Stimulated activated CD4-positive, alpha-beta T cell treated with anti-CD3 and anti-CD28 coated beads, TNF-alpha, amount 100 ng/mL, for 48 hours (primary cell): ENCODE results near the gene JADE1.

ENCODE experiments used
- DNase-seq, 3 donors: peaks; one replicate each; pipeline ENCODE4 v3.0.0-alpha.2; 2020; ENCODE audit warnings: low read depth in 3 of 3

The JADE1 gene

DNA sequence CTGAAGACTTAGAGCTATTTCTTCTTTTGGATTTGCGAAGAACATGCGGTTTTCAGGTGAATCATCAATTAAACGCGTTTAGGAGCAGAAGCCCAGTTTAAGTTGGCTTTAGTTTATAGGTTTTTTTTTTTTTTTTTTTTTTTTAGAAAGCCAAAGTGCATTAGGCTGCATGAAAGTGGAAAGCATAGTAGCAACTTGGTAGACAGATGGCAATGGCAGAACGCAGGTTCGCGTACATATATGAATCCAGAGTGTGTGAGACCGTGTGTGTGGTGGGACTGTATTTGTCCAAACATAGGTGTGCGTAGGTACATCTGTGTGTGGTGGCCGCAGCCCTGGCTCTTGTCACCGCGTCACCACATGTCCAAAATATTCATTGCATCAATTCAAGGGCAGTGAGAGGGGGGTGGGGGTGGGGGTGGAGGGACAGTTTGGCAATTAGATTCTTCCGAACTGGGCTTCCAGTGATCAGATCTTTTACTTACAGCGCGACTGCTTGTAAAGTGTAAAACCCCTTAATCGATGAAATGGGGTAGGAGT, 901 bp downstream of the JADE1 start:
- DNase-seq = no peak

DNA sequence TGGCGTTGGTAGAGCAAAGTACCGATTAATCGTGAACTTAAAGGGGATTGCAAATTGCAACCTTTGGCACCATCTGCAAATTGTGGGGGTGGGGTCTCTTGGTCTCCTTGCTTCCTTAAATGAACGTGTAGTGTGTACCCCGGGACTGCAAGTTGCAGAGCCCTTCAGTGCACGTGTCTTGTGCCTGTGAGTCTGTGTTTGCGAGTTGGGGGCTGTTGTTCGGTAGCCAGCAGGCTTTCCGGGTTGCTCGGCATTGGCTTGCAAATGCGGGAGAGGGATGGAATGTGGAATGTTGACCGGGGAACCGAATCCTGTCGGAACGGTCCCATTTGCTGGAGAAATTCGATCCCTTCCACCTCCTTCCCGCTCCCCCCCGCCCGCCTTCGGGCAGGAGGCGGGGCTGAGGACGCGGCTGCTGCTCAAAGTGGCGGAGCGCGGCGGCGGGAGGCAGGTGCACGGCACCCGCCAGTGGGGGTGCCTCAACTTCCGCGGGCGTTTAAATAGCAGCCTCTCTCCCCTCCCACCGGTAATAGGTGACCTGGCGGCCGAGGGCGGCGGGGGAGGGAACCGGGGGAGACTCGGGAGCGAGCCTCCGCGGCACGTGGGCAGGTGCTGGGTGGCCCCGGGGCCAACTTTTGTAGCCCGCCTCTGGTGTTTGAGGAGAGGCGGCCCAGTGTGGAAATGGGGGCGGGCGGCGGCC, 1.5 kb downstream of the JADE1 start:
- peak; percentile 61 to 69 (median 69) for DNase-seq

DNA sequence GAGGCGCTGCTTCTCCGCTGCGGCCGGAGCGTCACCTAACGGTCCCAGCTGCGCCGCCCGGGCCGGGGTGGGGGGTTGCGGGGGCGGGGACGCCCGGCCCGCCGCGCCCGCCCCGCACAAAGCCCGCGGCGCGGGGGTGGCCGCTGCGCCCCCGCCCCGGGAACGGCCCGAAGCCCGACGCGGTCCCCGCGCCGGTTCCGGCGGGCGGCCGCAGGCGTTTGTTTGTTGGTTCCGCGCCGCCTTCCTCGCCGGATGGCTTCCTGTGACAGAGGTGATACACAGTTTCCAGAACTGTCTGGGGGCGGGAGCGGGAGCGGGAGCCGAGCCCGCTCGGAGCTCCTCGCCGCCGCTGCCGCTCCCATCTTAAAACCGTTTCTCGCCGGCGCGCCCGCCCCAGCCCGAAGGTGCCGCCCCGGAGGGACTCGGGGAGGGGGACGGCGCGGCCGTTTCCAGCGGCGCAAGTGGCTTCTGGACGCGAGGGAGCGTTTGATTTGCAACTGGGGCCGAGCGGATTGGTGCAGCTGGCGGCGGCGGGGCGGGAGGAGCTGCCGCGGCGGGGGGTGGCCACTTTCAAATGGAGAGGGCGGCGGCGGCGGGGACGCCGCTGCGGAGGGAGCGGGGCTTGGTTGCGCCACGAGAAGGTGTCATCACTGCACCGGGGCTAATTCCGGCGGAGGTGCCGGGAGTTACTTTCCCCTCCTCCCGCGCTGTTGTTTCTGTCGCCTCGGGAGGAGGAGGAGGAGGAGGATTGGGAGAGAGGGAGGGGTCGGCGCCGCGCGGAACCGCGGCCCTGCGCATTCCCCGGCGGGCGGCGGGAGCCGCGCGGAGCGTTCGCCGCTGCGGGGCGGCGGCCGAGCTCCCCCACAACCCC, 2.3 kb downstream of the JADE1 start:
- peak; percentile 72 to 82 (median 80) for DNase-seq

DNA sequence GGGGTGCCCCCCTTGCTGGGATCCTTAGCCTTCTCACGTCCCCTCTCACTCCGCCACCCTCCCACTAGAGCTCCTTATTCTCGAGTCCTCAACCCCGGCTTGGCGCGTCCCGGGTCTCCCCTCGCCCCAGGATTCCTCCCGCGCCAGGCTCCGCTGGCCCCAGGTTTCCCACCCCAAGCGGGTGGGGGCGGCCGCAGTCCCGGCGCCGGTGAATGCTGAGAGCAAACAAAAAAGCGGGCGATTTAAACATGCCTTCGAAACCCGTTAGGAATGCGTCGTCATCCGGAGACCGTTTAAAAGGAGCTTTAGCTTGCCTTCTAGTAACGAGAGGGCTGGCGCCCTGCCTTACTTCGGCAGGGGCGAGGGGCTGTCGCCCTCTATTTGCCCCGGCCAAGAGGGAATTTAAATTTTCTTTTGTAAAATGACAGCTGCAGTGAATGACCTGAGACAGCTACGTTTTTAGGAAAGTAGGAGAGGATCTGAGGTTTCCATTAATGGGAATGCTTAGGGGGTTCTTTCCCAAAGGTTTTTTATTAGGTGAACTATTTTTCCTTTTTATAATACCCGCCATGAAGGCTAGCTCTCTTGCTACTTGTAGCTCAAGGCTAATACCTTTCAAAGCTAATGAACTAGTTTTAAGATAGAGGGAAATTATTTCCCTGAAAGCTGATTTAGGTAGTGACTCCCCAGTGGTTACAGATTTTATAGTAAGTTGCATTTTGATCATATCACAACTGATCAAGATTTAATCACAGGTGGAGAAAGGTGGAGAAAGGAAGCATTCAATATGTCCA, 3.1 kb downstream of the JADE1 start:
- DNase-seq = peak in 1 of 3 donors; percentile 31

DNA sequence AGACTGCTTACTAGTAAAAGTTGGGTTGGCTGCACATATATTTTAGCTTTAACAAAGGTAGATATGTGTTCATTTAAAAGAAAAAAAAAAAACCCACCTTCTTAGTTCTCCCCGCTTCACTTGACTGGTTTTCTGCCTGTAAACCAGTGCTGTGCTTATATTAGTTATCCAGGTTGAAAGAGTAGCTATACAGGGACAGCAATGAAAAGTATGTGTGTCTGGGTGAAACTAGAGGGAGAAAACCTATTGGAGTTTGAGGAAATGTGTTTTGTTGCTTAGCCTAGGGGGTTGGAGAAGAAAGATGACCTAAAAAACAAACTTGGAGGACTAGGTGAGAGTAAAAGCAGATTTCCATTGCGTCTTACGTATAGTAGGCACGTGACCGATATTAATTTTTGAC, 4.5 kb downstream of the JADE1 start:
- no peak for DNase-seq

DNA sequence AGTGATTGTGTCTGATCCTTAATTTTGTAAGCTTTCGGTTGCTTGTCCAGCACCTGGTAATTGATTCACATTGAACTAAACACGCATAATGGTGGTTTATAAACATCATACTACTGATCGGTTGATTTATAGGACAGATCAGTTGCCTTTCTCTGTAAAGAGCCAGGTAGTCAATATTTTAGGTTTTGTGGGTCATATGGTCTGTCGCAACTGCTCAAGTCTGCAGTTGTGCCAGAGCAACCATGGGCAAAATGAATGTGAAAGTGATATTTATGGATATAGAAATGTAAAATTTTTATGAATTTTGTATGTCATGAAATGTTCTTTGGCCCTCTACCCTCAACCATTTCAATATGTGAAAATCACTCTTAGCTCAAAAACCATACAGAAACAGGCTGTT, 8.9 kb downstream of the JADE1 start:
- no peak for DNase-seq

DNA sequence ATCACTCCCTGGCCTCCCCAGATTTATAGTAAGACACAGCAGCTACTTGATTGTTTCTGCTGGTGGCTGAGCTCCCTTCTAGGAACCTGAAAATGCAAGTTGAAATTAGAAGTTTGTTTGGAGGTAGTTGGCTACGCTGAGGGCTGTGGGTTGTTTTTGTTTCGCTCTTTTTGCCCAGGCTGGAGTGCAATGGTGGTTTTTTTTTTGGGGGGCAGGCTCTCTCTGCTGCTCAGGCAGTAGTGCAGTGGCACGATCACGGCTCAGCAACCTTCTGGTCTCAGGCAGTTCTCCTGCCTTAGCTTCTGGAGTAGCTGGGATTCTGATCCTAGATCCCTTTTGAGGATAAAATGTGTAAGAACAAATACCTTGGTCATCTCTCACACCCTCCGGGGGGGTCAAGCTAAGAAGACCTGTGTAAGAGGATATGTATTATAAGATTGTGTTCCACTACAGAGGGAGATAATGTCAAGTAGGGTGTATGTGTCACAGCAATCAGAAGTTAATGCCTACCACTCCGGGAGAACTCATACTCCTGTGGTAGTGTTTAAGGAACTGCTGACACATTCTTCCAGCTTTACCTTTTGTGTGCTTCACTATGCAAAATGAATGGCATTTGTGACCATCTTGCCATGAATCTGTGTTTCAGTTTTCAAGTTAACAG, 9.7 kb downstream of the JADE1 start:
- DNase-seq = no peak

DNA sequence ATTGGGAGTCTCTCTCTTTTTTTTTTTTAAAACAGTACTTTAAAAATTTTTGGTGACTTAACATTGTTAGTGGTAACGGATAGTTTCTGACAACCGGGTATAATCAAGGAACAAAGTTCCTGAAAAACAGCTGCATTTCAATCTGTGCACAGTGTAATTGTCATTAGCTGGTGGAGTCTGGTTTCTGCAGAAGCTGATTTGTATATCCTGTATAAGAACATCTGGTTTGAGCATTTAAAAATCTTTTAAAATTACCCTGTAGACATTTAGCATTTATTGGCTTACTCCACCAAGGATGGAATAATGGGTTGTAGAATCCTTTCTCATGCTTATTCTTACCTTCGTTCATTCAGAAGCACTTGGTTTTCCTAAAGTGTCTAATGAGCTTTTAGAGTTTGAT, 11.2 kb downstream of the JADE1 start:
- no peak for DNase-seq

DNA sequence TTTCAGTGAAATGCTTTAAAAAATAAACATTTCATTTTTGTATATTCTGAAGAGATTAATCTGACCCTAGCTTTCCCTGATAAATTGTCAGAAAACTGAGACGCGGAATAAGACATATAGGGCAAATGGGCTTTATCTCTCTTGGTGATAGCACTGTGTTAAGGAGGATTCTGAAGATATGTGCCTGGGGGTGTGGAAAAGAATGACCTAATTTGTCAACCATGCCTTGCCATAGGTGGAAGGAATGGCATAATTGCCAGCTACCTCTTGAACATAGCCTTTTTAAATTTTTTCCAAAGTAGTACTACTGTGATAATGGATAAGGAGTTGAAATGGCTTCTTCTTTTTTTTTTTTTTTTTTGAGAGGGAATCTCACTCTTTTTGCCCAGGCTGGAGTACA, 11.7 kb downstream of the JADE1 start:
- DNase-seq = no peak

DNA sequence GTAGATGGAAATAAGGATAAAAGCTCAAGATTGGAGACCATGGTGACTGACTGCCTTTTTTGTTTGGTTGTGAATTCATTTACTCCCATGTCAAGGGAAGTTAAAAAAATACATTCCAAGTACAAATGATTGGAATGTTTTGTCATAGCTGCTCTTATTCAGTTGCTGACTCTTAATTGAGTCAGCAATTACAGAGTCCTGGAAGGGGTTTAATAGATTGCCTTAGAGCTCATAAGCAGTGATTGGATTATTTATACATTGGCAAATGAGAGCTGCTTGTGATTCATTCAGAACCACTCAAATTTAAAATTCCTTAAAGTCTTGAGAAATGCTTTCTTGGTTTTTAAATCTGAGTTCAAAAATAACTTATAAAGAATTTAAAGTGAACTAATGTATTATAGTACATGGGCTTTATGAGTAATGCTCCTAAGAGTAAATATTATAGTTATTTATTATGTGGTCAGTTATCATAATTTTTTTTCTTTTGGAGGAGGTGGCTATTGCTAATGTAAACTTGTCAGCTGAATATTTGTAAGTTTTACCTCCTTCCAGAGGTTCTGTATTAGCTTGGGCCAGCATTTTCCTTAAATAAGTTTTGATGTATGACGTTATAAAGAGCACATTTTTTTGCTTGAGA, 13.6 kb downstream of the JADE1 start:
- no peak for DNase-seq

DNA sequence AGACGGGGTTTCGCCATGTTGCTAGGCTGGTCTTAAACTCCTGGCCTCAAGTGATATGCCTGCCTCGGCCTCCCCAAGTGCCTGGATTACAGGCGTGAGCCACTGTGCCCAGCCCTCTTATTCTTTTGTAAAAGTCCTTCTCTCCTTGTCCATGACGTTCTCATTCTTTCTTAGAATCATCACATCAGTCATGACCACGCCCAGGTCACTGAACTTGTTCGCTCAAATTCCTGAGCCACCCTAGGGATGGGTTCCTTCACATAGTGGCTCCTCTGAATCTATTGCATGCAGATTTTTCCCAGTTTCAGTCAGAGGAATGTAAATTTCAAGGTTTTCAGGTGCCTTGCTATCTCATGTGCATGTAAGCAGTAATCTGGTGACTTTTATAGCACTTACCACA, 15.7 kb downstream of the JADE1 start:
- no peak for DNase-seq

DNA sequence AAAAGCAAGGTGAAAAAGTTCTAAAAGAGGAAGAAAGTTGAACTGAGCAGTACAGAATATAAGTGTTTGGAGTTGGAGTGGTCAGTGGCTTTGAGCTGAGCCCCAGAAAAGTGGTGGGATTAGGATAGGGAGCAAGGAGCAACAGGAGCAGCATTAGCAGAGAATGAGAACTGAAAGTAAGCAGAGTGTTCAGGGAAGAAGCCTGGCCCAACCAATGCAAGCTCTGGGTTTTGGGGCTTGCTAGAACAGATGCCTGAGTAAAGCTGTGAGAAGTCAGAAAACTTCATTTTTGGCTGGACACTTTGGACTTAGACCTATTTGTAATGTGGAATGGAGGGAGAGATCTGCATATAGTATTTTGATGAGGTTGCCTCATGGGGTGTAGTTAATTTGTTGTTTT, 17.8 kb downstream of the JADE1 start:
- no peak for DNase-seq

DNA sequence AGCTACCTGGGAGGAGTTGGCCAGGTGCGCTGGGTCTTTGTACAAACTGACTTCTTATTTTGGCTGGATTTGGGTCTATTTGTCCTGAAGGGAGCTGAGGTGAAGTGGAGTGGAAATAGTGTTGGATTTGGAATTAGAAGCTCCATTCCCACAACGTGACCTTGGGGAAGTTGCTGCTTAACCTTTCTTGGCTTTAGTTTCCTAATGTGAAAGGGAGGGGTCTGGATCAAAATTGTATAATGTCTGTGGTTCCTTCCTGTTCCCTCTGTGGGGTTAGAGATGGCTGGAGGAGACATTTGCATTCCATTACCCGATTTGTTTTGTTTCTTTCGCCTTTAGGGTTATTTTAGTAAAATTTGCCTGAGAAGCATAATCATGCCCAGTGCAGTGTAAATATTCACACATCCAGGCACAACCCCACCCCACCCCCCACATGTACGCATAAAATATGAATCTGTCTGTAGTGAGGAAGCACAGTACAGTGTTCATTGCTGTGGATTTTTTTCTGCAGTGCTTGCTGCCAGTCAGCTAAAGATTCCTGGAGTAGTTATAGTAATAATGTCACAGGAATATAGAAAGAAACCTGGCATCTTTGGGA, 21.5 kb downstream of the JADE1 start:
- no peak for DNase-seq

DNA sequence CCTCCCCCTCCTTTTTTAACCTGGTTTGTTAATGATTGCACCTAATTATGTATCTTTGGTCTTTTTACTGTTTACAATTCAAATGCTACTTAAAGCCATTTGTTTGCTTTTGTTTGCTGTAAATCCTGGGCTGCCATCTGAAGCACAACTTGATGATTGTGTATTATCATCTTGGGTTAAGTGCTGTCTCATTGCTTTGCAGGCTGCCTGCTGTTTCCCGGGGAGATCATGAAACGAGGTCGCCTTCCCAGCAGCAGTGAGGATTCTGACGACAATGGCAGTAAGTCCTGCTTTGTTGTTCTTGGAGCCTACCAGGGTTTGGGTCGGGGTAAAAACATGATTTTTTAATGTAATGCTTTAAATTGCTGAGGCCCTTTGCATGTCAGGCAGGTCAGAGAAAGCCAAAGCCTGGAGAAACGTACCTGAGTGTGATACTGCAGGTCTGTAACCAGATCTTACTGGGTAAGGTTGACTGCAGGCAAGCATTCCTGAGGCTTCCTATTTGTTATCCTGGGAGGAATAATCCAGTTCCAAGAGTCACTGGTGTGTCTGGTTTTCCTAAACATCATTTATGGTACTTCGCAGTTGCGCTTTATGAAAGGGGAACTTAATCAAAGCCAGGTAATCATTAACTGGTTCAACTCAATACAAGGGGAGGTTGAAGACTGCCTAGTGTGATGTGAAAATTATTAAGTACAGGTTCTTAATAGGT, 22.2 kb downstream of the JADE1 start:
- no peak for DNase-seq

DNA sequence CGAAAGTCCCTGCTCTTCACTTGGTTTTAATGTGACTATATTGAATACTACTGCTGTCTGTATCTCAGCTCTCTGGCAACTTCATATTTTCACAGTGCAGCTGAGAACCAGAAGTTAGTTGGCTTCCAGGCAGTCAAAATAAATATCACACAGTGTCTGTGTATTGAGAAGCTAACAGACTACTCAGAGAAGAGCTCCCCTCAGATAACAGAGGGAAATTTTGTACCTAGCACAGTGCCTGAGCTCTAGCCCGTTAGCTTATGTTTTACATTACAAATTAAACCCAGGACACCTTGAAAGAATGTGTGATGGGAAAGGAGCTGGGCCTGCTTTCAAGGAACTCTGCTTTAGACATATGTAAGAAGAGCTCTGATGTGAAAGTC, 22.7 kb downstream of the JADE1 start:
- no peak for DNase-seq

DNA sequence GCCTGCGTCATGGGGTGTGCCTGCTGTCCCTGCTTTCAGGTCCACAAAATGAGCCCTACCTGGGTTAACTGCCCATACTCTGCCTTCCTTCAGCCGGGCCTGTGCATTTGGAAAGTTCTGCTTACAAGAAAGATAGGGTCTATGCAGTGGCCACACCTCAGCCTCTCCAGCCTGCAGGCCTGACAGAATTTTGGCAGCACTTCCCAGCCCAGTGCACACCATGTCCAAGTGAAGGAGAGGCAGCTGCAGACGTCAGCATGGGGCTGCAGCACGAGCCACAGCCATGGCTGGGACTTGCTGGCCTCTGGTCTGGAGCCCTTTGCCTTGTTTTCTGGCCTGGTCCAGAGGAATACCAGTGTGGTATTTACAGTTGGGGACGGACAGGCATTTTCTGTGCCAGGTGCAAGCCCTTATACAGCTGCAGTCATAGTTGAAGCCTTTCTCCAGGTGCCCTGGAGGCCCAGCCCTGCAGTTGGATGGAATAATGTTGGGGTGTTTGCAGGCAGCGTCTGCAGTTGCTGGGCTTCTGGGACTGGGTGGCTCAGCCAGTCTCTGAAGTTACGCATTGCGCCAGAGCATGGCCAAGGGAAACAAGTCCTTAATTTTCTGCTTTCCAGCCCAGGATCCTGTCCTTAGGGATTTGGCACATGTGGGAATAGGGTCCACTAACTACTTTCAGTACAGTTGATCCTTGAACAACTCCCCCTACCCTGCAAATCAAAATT, 26.2 kb downstream of the JADE1 start:
- no peak for DNase-seq

DNA sequence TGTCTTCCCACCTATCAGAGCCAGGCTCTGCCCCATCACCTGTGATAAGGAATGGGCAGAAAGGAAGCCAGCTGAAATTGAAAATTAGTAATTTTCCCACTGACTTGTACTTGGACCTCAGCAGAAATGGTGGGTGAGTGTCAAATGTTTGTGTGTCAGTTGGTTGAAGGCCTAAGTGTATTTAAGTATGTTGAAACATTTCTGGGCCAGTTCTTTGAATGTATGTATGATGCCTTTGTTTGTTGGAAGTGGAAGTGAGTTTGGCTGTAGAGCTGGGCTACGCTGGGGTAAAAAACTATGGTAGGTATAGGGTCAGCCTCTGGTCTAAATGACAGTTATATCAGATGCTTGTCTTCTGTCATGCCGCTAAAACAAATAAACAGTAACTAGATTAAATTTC, 27.7 kb downstream of the JADE1 start:
- no peak for DNase-seq

DNA sequence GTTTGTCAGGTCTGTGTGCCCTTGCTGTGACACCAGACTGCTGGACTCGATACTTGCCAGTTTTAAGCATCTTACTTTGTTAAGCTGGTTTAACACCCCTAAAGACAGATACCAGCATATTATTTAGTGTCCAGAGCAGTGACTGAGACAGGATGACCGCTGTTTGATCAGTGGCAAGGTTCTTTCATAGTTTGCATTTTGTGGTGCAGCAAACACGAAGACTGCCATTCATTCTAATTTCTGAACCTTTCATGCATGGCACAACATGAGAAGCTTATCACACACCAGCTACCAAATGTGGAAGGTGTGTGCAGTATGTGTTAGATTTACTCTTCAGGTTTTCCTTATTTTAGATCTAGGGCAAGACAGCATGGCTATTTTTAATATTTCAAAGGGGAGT, 28.2 kb downstream of the JADE1 start:
- DNase-seq = no peak

DNA sequence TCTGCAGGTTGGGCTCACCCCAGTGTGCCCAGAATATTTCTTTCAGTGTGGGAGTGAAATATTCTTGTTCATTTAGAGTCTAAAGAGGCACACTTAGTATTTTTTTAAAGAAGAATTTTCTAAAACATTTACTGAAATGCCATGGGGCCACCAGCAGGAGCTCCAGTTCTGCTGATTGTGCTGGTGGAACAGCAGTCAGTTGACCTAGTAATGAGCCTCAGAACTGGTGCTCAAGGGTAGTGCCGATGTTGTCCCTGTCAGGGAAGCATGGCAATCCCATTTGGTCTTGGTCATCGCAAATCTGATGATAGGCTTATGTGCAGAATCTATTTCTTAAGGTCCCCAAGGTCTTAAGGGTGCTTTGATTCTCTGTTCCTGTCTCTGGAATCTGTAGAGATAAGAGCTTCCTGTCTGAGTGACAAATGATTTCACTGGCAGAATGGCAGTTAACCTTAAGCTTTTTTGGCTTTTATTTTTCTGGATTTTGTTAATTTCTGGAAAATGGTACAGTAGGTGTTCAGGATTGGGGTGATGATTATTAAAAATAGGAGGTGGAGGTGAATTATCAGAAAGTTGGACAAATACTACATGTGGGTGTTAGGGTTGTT, 31.3 kb downstream of the JADE1 start:
- no peak for DNase-seq
